ENCODE results near the gene TMEM92.
"Not testable (repeated sequence)": the region's sequence is repeated elsewhere in the genome, so short reads cannot be mapped to it uniquely, and the experiment has no call there.

The TMEM92 gene

GRCh38 chr17:50262001-50262794, 12.1 kb upstream of the TMEM92 start:
- DNase-seq, result no peak

GRCh38 chr17:50263331-50264262, 10.7 kb upstream of the TMEM92 start:
- no peak for DNase-seq

DNA sequence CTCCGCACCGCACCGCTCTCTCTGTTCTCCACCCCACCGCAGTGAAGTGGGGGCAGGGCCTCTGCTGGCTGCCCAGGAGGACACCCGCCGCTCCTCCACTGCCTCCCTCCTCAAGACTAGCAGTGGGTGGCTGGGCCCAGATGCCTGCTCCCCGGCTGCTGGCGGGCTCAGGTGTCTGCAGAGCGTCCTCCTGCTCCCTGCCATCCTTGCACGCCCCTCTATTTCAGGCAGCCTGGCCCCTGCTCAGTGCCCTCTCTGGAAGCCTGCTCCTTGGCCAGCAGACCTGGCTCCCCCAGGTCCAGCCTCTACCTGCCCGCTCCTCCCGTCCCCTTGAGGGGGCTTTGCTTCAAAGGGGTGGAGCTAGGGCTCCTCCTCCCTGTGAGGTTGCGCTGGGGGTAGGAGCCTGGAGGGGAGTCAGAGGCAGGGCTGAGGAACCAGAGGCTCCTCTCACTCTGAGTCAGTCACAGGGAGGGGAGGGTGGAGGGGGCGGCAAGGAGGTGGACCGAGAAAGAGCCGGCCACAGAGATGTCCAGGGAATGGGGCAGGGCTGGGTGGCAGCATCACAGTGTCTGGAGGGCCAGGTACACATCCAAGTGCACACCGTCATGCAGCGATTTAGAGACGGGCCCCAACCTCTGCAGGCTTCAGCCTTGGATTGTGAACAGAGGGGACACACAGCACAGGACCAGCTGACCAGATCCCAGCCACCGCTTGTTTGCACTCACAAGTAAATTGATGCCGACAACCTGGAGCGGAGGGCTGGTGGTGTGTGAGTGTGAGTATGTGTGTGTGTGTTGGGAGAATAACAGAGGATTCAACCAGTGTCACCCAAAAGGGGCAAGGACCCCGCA, 9.8 kb upstream of the TMEM92 start:
- no peak for DNase-seq

DNA sequence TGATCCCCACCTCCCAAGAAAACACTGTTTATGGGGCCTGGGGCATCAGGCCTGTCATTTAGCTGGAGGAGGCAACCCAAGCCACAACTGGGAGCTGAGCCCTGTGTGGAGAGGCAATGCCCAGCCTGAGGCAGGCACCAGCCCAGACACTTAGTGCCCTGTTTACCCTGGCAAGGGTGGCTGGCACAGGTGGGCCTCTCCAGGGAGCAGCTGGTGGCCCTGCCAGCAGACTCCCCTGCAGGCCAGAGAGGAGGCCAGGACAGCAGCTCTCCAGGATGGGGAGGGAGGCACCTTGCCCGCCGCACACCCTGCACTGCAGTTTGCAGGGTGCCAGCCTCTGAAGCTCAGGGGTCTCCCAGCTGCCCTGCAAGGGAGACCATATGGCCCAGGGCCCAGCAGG, 9.1 kb upstream of the TMEM92 start:
- no peak for DNase-seq

- DNase-seq, result no peak
Measured at GRCh38 chr17:50265690-50266315, 8.5 kb upstream of the TMEM92 start.

- no peak for DNase-seq
Measured at GRCh38 chr17:50266384-50267073, 7.7 kb upstream of the TMEM92 start.

- no peak for DNase-seq
Measured at GRCh38 chr17:50267074-50267841, 7.0 kb upstream of the TMEM92 start.

GRCh38 chr17:50268026-50268425, 6.2 kb upstream of the TMEM92 start:
- DNase-seq, result no peak

DNA sequence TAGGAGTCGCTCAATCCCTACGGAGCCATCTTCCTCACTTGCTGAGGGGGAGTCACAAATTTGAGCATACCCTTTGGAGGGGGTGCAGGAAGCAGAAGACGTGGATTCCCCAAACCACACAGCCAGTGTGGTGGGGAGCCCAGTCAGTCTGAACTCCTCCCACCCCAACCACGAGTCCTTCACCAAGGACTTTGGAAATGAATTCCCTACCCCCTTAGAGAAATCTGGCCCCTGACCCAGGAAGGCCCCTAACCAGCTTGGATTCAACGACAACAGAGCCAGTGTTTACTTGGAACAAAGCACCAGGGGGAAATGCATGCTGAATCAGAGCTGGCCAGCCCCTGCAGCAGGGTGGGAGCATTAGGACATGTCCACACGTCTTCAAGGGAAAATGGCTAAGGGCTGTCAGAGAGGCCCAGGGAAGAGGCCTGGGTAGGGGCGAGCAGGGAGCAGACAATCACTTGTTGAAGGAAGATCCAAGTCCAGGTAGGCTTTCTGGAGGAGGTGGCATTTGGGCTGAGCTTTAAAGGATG, 5.5 kb upstream of the TMEM92 start:
- DNase-seq, result no peak

- peak; percentile 67 for DNase-seq
Measured at GRCh38 chr17:50269477-50270434, 4.5 kb upstream of the TMEM92 start.

GRCh38 chr17:50270435-50271362, 3.6 kb upstream of the TMEM92 start:
- no peak for DNase-seq

DNA sequence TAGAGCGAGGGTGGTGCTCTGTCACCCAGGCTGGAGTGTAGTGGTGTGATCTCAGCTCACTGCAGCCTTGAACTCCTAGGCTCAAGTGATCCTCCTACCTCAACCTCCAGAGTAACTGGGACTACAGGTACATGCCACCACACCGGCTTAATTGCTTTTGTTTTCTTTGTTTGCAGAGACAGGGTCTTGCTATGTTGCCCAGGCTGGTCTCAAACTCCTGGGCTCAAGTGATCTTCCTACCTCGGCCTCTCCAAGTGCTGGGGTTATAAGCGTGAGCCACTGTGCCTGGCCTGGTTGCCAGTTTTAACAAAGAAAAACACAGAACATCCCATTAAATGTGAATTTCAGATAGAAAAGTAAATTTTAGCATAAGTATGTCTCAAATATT, 2.9 kb upstream of the TMEM92 start:
- not testable (repeated sequence) for DNase-seq

GRCh38 chr17:50272246-50272645, 2.0 kb upstream of the TMEM92 start:
- DNase-seq, result no peak

DNA sequence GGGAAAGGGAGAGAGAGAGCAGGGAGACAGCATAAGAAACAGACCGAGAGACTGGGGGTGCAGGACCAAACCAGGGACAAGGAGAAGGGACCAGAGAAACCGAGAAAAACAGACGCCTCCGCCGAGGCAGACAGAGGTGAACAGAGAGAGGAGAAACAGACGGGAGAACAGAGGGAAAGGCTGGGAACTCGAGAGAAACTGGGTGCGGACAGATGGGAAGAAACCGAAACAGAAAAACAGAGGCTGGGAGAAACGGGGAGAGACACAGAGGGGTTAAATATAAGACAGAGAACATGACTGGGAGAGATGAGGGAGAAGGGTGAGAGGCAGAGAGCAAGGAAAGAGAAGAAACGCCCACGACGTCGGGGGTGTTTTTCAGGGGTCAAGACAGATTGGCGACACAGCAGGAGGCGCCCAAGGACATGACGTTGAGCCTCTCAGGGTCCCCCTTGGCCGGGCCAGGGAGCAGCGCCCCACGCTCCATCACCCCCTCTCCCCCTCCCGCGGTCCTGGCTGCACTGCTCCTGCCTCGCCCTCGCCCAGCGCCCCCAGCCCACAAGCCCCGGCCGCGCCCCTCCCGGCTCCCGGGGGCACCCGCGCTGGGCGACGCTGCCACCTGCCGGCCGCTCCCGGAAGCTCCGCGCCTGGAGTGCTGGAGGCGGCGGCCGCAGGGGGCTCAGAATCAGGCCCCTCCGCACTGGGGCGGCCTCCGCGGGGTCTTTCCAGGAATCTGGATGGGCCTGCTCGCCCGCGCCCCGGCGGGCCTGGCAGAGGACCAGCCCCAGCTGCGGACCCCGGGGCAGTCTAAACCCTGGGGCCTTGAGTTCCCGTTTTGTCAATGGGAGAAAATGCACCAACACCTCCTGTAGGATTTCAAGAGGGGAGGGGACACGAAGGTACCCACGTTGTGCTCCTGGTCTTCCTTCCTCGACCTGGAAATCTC, 1.3 kb upstream of the TMEM92 start:
- no peak for DNase-seq

GRCh38 chr17:50273654-50274040, 619 bp upstream of the TMEM92 start:
- DNase-seq, result no peak

DNA sequence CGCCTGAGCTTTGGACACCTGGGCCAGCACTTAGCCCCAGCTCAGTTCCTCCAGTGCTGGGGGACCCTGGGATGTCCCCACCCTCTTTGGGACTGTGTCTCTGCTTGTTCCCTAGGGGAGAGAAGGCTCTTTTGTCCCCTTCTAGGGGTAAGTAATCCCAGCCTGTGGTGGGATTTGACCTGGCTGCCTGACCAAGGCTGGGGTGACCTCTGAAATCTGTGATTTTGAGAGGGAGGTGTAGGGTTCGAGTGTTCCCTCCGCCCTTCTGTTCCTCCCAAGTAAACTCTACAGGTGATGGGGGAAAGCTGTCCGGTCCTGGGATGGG, 593 bp downstream of the TMEM92 start:
- no peak for DNase-seq

DNA sequence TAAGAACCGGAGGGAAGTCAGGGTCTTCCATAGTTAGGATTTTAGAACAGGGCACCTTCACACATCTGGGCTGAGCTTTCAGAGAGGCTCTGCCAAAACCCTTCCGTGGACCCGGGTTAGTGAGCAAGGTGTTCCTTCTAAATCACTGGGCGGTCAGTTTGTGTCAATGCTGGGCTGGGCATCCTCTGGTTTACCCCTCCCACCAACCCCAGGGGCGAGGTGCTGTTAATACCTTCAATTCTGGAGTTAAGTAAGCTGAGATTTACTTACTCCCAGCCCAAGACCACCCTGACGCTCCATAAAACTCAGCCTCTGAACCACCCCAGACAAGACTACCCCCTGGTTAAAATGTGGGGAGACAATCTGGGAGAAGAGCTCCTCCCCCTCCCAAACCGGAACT, 1.0 kb downstream of the TMEM92 start:
- DNase-seq, result no peak

All from hematopoietic multipotent progenitor cell treated with erythropoietin and hydrocortisone succinate and interleukin-3 and kit ligand, for 8 days (in vitro differentiated cells).